CD4-positive, alpha-beta T cell (primary cell): ENCODE data around the gene BMP3. TPM values are rescaled to one million over a fixed set of nuclear protein-coding genes. Genes with fewer than 3 reads are reported as not detected.
A peak's percentile ranks its signal among the peaks of the same experiment; 100 is the strongest.

ENCODE experiments used
- ATAC-seq: fragments of 200-7000 bp; cut with Tn5 transposase; one replicate; pipeline ENCODE4 v1.10.0; 2022; ENCODE audit warnings: mild to moderate bottlenecking; ENCODE audit not compliant: poor library complexity
- CTCF ChIA-PET: fragments of 350-600 bp; sonication (Branson Sonifier 250); formaldehyde crosslinking; loops from one replicate; lab custom pipeline; 2021; ENCODE audit warnings: antibody characterized with exemption, inconsistent platforms; lab: Charles Lee
- POLR2A ChIA-PET: fragments of 350-600 bp; sonication (Branson Sonifier 250); formaldehyde crosslinking; loops from one replicate; lab custom pipeline; 2021; ENCODE audit warnings: antibody characterized with exemption, inconsistent platforms; lab: Charles Lee
- DNase-seq, 14 experiments: peaks; one replicate each; pipeline ENCODE4 v3.0.0-alpha.2; 2013 to 2020; ENCODE audit warnings: mixed read lengths in 2 of 14
- H3K27ac ChIP-seq, 2 donors: one replicate each; pipeline versions ENCODE4 v1.5.1 to v1.7.0; 2013; ENCODE audit warnings: low read length in 2 of 2, low read depth in 1 of 2, mild to moderate bottlenecking in 1 of 2
- H3K27me3 ChIP-seq, 2 experiments: 1 replicate in 1 of 2; 2 replicates in 1 of 2; pipeline versions ENCODE4 v1.6.1 to v1.7.0; 2013; ENCODE audit warnings: low read length in 2 of 2, control low read depth in 1 of 2, mild to moderate bottlenecking in 1 of 2, moderate library complexity in 1 of 2; ENCODE audit not compliant: insufficient read depth in 2 of 2, control insufficient read depth in 1 of 2
- H3K36me3 ChIP-seq: one replicate; pipeline ENCODE4 v1.6.1; 2013; ENCODE audit warnings: low read length, control low read depth; ENCODE audit not compliant: insufficient read depth
- H3K4me1 ChIP-seq: one replicate; pipeline ENCODE4 v1.6.1; 2013; ENCODE audit warnings: low read length, control low read depth; ENCODE audit not compliant: insufficient read depth
- H3K4me3 ChIP-seq: one replicate; pipeline ENCODE4 v1.5.1; 2013; ENCODE audit warnings: mild to moderate bottlenecking, low read length, moderate library complexity
- H3K9me3 ChIP-seq, 2 experiments: 1 replicate in 1 of 2; 2 replicates in 1 of 2; pipeline versions ENCODE4 v1.6.1 to v1.7.0; 2013; ENCODE audit warnings: low read length in 2 of 2, mild to moderate bottlenecking in 2 of 2, control low read depth in 1 of 2, moderate library complexity in 1 of 2; ENCODE audit not compliant: control insufficient read depth in 1 of 2, insufficient read depth in 1 of 2
- H3K27ac Mint-ChIP-seq: one replicate; pipeline ENCODE4 v1.8.0; 2020; ENCODE audit warnings: mixed read lengths
- H3K27me3 Mint-ChIP-seq: one replicate; pipeline ENCODE4 v1.8.0; 2021; ENCODE audit warnings: mixed read lengths
- H3K36me3 Mint-ChIP-seq: one replicate; pipeline ENCODE4 v1.8.0; 2021; ENCODE audit warnings: low read depth, mixed read lengths
- H3K4me1 Mint-ChIP-seq: one replicate; pipeline ENCODE4 v1.8.0; 2021; ENCODE audit warnings: low read depth, mixed read lengths
- H3K4me3 Mint-ChIP-seq: one replicate; pipeline ENCODE4 v1.8.0; 2020; ENCODE audit warnings: mild to moderate bottlenecking, mixed read lengths
- H3K9me3 Mint-ChIP-seq: one replicate; pipeline ENCODE4 v1.8.0; 2020; ENCODE audit warnings: mixed read lengths
- CTCF ChIP-seq: fragments of 200-600 bp; IDR thresholded peaks from one replicate; pipeline ENCODE4 v1.8.0; 2022; ENCODE audit warnings: antibody characterized with exemption, mild to moderate bottlenecking
- intact Hi-C, 2 experiments: fragments of 100-400 bp; cut with DNase I in 1 of 2; cut with micrococcal nuclease in 1 of 2; formaldehyde crosslinking; loops; one replicate each; pipeline versions ENCODE4 v1.15.1 to v1.9.0; 2023 to 2025; cut with DNase I, micrococcal nuclease
- total RNA-seq, 174 experiments: library from RNA in 2 of 174; stranded (reverse) in 2 of 174; gene quantifications; one replicate each; pipeline ENCODE4 v1.2.3 and lab custom pipeline; 2021 to 2026

BMP3 gene
- total RNA-seq, 2 experiments from 2014 or later: not detected

DNA sequence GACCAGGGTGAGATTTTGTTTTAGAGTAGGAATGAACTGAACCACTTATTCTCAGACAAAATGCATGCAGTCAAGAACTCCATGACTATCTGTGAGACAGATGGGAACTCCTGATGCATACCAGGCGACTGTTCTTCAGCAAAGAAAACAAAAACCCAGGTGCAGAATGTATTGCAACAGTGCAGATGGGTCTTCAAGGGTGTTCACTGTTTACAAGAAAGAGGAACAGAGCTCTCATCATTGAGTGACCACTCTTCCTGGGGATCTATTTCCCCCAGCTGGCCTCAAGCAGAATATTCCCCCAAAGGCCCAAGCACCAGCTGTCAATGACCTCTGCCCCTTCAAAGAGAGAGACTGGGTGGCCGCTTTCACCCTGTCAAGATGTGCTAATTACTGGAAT is 39.7 kb upstream of the BMP3 start:
- no peak for TF ChIP-seq CTCF
- H3K4me3 Mint-ChIP-seq: no peak overlapping the region
- peaks cover 19% of the 10 kb centered on the region for H3K27me3 Mint-ChIP-seq
- peaks cover 3% of the 10 kb centered on the region in 2 experiments for H3K27me3 ChIP-seq
- H3K9me3 ChIP-seq: no peaks in the 10 kb centered on the region
- H3K9me3 Mint-ChIP-seq: no peaks in the 10 kb centered on the region
- ChIA-PET CTCF (interaction anchor here (0.6 to 2.2 kb wide), 5 partner anchors 12 to 628 kb away, joined by 3 to 12 read pairs (median 7); no protein-coding TSS in a partner anchor), POLR2A (interaction anchor here (0.6 kb wide), 1 partner anchor 13 kb away, joined by 3 read pairs; no protein-coding TSS in a partner anchor)
- no peak overlapping the region for H3K27ac Mint-ChIP-seq
- peaks cover 4% of the 10 kb centered on the region for H3K4me1 Mint-ChIP-seq
- no peak overlapping the region for H3K27ac ChIP-seq
- no peak overlapping the region for H3K4me3 ChIP-seq
- H3K4me1 ChIP-seq: no peaks in the 10 kb centered on the region
- H3K36me3 ChIP-seq: no peaks in the 10 kb centered on the region
- intact Hi-C loops: loop anchor here (1.0 to 5.0 kb wide), 5 partner anchors 46 to 629 kb away; no protein-coding TSS in a partner anchor
- ATAC-seq (no peak), DNase-seq (no peak)
- no peaks in the 10 kb centered on the region for H3K36me3 Mint-ChIP-seq

GRCh38 chr4:80999943-81000342 is 30.6 kb upstream of the BMP3 start:
- Mint-ChIP-seq H3K4me1 (no peaks in the 10 kb centered on the region), H3K36me3 (no peaks in the 10 kb centered on the region), H3K4me3 (no peak overlapping the region), H3K27ac (no peak overlapping the region), H3K9me3 (no peaks in the 10 kb centered on the region), H3K27me3 (peaks cover 9% of the 10 kb centered on the region)
- ATAC-seq (no peak), DNase-seq (no peak)
- no peaks in the 10 kb centered on the region for H3K27me3 ChIP-seq
- intact Hi-C loops: no loop called here
- no peak for TF ChIP-seq CTCF
- CTCF ChIA-PET: no interaction called here
- H3K36me3 ChIP-seq: no peaks in the 10 kb centered on the region
- no peak overlapping the region for H3K27ac ChIP-seq
- H3K4me1 ChIP-seq: no peaks in the 10 kb centered on the region
- POLR2A ChIA-PET: interaction anchor here (1.2 kb wide), 1 partner anchor 29 kb away, joined by 3 read pairs; no protein-coding TSS in a partner anchor
- no peak overlapping the region for H3K4me3 ChIP-seq
- H3K9me3 ChIP-seq: no peaks in the 10 kb centered on the region

DNA sequence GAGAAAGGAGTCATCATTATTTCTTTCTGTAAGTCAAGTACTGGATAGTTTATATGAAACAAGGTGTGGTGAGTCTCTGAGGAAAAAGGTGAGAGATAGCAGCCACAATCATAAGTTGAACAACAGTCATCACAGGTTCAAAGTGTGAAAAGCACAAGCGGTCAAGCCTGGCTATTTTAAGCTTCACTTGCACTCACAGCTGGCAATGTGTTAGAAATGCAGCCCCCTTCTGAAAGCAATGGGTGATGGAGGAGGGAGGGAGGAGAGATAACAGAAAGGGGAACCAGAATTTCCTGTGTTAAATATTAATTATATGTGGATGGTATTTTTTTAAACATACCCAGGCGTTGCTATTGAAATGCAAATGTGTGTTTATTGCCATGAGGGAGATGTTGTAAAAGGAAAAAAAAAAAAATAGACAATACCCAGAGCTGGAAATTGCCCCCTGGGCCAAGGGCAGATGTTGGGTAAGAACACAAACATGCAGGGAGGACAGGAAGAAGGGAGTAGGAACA is 26.9 kb upstream of the BMP3 start:
- TF ChIP-seq CTCF: no peak
- CTCF ChIA-PET: no interaction called here
- DNase-seq (peak in 1 of 14 experiments; percentile 39), ATAC-seq (no peak)
- H3K4me3 ChIP-seq: no peak overlapping the region
- no peaks in the 10 kb centered on the region for H3K27me3 ChIP-seq
- H3K36me3 ChIP-seq: no peaks in the 10 kb centered on the region
- Mint-ChIP-seq H3K4me1 (no peaks in the 10 kb centered on the region), H3K36me3 (no peaks in the 10 kb centered on the region), H3K27me3 (peaks cover 14% of the 10 kb centered on the region), H3K4me3 (no peak overlapping the region), H3K9me3 (no peaks in the 10 kb centered on the region), H3K27ac (no peak overlapping the region)
- no peak overlapping the region for H3K27ac ChIP-seq
- POLR2A ChIA-PET: no interaction called here
- no peaks in the 10 kb centered on the region for H3K4me1 ChIP-seq
- intact Hi-C loops: no loop called here
- H3K9me3 ChIP-seq: no peaks in the 10 kb centered on the region
